GM12878 (cell line): ENCODE data around the gene LPIN3. TPM values are rescaled to one million over a fixed set of nuclear protein-coding genes. Genes with fewer than 3 reads are reported as not detected.

Source experiments
- ATAC-seq: fragments of 200-7000 bp; cut with Tn5 transposase; 3 replicates; pipeline ENCODE4 v1.9.1; 2020; ENCODE audit warnings: mild to moderate bottlenecking, moderate library complexity
- BruUV-seq: library from RNA; stranded (reverse); fragments of 400-500 nt; replicated peaks from 2 replicates; lab custom pipeline; 2021; lab: Mats Ljungman, UMichigan
- CTCF ChIA-PET: fragments of 300-600 bp; sonication (Branson Sonifier 250); formaldehyde crosslinking; extraction: SDS; loops from one replicate; lab custom pipeline; 2021; ENCODE audit warnings: inconsistent platforms; lab: Yijun Ruan, JAX
- POLR2A ChIA-PET: fragments of 350-600 bp; formaldehyde crosslinking; extraction: SDS; loops from one replicate; lab custom pipeline; 2021; ENCODE audit warnings: inconsistent platforms; lab: Charles Lee
- RAD21 ChIA-PET: fragments of 300-600 bp; sonication (Branson Sonifier 250); formaldehyde crosslinking; loops from one replicate; lab custom pipeline; 2023; ENCODE audit warnings: antibody characterized with exemption; ENCODE audit not compliant: unreplicated experiment; lab: Charles Lee
- SMC1A ChIA-PET: fragments of 300-600 bp; sonication (Branson Sonifier 250); formaldehyde crosslinking; loops from one replicate; lab custom pipeline; 2023; ENCODE audit not compliant: unreplicated experiment, uncharacterized antibody; lab: Charles Lee
- DNase-seq: peaks from one replicate; pipeline ENCODE4 v3.0.0-alpha.2; 2011; ENCODE audit warnings: low read depth, low spot score
- FAIRE-seq: peaks from 3 replicates; lab custom pipeline; 2011; peaks lifted over from hg19 to GRCh38; lab: Jason Lieb, UNC
- H2AFZ ChIP-seq: 2 replicates; pipeline ENCODE4 v1.6.0; 2011; ENCODE audit warnings: low read depth, low read length, control low read depth; ENCODE audit not compliant: control insufficient read depth
- H3K27ac ChIP-seq: 2 replicates; pipeline ENCODE4 v1.5.1; 2011; ENCODE audit warnings: control low read depth; ENCODE audit not compliant: control insufficient read depth, insufficient read depth
- H3K27me3 ChIP-seq, 2 experiments: replicated peaks in 1 of 2; 2 replicates each; pipeline versions ENCODE4 v1.6.0 to v1.6.1; 2011; ENCODE audit warnings: low read length in 1 of 2; ENCODE audit not compliant: control insufficient read depth in 2 of 2, insufficient read depth in 2 of 2
- H3K36me3 ChIP-seq, 2 experiments: 2 replicates each; pipeline ENCODE4 v1.5.1; 2011; ENCODE audit warnings: low read length in 1 of 2; ENCODE audit not compliant: control insufficient read depth in 2 of 2, insufficient read depth in 2 of 2
- H3K4me1 ChIP-seq: 2 replicates; pipeline ENCODE4 v1.6.1; 2011; ENCODE audit warnings: mild to moderate bottlenecking, low read length, moderate library complexity, mixed read lengths; ENCODE audit not compliant: control insufficient read depth, insufficient read depth
- H3K4me2 ChIP-seq: 2 replicates; pipeline ENCODE4 v1.6.0; 2011; ENCODE audit warnings: control low read depth; ENCODE audit not compliant: control insufficient read depth, insufficient read depth
- H3K4me3 ChIP-seq: fragments of 200-600 bp; sonication (generic); 2 replicates; pipeline ENCODE4 v1.5.1; 2016
- H3K79me2 ChIP-seq: 2 replicates; pipeline ENCODE4 v1.6.0; 2011; ENCODE audit warnings: low read length; ENCODE audit not compliant: control insufficient read depth, insufficient read depth
- H3K9ac ChIP-seq: 2 replicates; pipeline ENCODE4 v1.8.0; 2011; ENCODE audit warnings: low read length, control low read depth, mixed read lengths; ENCODE audit not compliant: control insufficient read depth, insufficient read depth
- H3K9me3 ChIP-seq: replicated peaks from 3 replicates; pipeline ENCODE4 v1.5.1; 2011; ENCODE audit warnings: mild to moderate bottlenecking, low read length; ENCODE audit not compliant: control insufficient read depth, insufficient read depth
- H4K20me1 ChIP-seq: 2 replicates; pipeline ENCODE4 v1.6.0; 2011; ENCODE audit not compliant: control insufficient read depth, insufficient read depth
- EED ChIP-seq: sonication (generic); IDR thresholded peaks from 2 replicates; pipeline ENCODE4 v1.6.1; 2016; ENCODE audit warnings: antibody characterized with exemption, low read depth
- GABPA ChIP-seq: IDR thresholded peaks from 2 replicates; pipeline ENCODE4 v1.6.1; 2014; ENCODE audit warnings: antibody characterized with exemption, low read depth, mild to moderate bottlenecking, inconsistent platforms
- SPI1 ChIP-seq: IDR thresholded peaks from 2 replicates; pipeline ENCODE4 v1.6.1; 2011; ENCODE audit warnings: low read depth, mild to moderate bottlenecking, low read length, moderate library complexity, borderline replicate concordance; ENCODE audit not compliant: insufficient read depth
- STAT3 ChIP-seq: IDR thresholded peaks from 2 replicates; pipeline ENCODE4 v1.6.1; 2011; ENCODE audit warnings: low read depth, low read length, improper control_type of control experiment
- WGBS: methylation state at CpG from one replicate; pipeline ENCODE4 v1.1.6; 2016; ENCODE audit warnings: low lambda C conversion rate; ENCODE audit not compliant: insufficient replicate concordance, insufficient coverage; ENCODE audit errors: missing lambda C conversion rate; 5-methylcytosine and 5-hydroxymethylcytosine counted together
- in situ Hi-C: fragments of 300-500 bp; cut with MboI; formaldehyde crosslinking; loops from 9 replicates; pipeline ENCODE4 v1.14.3; 2018; ENCODE audit warnings: mixed read lengths
- intact Hi-C: fragments of 100-400 bp; cut with micrococcal nuclease; formaldehyde crosslinking; loops from one replicate; pipeline ENCODE4 v1.14.2; 2022; ENCODE audit not compliant: unreplicated experiment
- polyA plus RNA-seq, 11 experiments: library from polyadenylated mRNA; depleted of rRNA in 4 of 11; unstranded in 6 of 11; stranded (reverse) in 5 of 11; fragments of >200 nt; fragmentation: Nextera tagmentation in 4 of 11; fragmentation: Illumina TruSeq in 1 of 11; extraction: Ambion mirVana in 4 of 11; extraction: Trizol in 1 of 11; gene quantifications; 1 replicate in 1 of 11; 2 replicates in 10 of 11; pipeline versions ENCODE4 v1.2.1 to v1.2.3, GENCODE V29; 2011 to 2016; ENCODE audit warnings: inconsistent platforms in 2 of 11, missing spikeins in 2 of 11, low read depth in 1 of 11
- total RNA-seq, 4 experiments: library from RNA; depleted of rRNA in 3 of 4; stranded (reverse); fragments of >200 nt in 3 of 4; fragmentation: Illumina TruSeq in 1 of 4; extraction: Trizol in 1 of 4; gene quantifications; 2 replicates each; pipeline versions ENCODE4 v1.2.1 to v1.2.3, GENCODE V29; 2013 to 2021
- TF ChIP-seq, protein P1 (sequence below): IDR thresholded peaks from 2 replicates; pipeline ENCODE4 v1.6.1; 2012; ENCODE audit warnings: improper control_type of control experiment, low read depth, low read length; ENCODE audit not compliant: insufficient replicate concordance

LPIN3 gene
- total and polyA plus RNA-seq, 10 of the 15 experiments (the other 5 are each of a cell fraction or from before 2014, with no cell fraction given) = 0.13 to 1.3 (median 0.51) TPM

DNA sequence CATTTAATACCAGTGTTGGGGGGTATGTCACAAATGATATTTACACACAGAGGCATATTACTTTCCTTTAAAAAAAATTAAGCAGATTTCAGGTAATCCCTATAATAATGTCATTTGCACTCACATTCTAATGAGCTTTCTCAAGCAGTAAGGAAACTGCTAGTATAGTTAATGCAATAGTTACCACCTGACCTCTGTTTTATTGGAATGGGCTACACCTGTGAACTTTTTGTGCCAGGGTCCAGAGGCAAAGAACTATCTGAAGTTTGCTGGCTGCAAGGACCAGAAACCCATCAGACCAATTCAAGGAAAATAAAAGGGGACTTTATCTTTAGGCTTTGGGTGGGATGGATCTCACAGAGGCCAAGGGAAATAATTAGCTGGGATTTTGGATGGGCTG, 20.2 kb upstream of the LPIN3 start (continued):
- TF ChIP-seq GABPA (no peak), EED (no peak), SPI1 (no peak)
- TF ChIP-seq, protein P1, sequence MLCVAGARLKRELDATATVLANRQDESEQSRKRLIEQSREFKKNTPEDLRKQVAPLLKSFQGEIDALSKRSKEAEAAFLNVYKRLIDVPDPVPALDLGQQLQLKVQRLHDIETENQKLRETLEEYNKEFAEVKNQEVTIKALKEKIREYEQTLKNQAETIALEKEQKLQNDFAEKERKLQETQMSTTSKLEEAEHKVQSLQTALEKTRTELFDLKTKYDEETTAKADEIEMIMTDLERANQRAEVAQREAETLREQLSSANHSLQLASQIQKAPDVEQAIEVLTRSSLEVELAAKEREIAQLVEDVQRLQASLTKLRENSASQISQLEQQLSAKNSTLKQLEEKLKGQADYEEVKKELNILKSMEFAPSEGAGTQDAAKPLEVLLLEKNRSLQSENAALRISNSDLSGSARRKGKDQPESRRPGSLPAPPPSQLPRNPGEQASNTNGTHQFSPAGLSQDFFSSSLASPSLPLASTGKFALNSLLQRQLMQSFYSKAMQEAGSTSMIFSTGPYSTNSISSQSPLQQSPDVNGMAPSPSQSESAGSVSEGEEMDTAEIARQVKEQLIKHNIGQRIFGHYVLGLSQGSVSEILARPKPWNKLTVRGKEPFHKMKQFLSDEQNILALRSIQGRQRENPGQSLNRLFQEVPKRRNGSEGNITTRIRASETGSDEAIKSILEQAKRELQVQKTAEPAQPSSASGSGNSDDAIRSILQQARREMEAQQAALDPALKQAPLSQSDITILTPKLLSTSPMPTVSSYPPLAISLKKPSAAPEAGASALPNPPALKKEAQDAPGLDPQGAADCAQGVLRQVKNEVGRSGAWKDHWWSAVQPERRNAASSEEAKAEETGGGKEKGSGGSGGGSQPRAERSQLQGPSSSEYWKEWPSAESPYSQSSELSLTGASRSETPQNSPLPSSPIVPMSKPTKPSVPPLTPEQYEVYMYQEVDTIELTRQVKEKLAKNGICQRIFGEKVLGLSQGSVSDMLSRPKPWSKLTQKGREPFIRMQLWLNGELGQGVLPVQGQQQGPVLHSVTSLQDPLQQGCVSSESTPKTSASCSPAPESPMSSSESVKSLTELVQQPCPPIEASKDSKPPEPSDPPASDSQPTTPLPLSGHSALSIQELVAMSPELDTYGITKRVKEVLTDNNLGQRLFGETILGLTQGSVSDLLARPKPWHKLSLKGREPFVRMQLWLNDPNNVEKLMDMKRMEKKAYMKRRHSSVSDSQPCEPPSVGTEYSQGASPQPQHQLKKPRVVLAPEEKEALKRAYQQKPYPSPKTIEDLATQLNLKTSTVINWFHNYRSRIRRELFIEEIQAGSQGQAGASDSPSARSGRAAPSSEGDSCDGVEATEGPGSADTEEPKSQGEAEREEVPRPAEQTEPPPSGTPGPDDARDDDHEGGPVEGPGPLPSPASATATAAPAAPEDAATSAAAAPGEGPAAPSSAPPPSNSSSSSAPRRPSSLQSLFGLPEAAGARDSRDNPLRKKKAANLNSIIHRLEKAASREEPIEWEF = no peak

DNA sequence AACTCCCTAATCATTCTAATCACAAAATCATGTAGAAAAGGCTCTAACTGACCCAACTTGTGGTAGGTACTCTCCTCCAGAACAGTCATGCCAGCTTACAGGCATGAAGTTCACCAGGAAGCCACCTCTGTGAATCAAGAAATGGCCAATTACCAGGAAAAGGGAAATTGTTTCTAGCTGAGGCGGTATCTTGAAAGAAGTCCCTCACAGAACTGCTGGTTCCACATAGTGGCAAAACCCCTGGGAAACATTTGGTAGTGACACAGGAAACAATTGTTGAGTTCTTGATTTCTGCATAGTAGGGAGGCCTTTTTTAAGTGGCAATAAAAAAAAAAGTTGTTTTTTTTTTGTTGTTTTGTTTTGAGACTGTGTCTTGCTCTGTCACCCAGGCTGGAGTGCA, 19.6 kb upstream of the LPIN3 start:
- Histone ChIP-seq H3K9ac (no peak overlapping the region), H3K79me2 (peaks cover 8% of the 10 kb centered on the region), H2AFZ (no peak overlapping the region)
- intact Hi-C loops = no loop called here
- FAIRE-seq (no peak), DNase-seq (no peak)
- in situ Hi-C loops = no loop called here
- TF ChIP-seq STAT3 = no peak
- TF ChIP-seq GABPA = 0 out of 2 replicates have a peak, but pooled peaks have one; percentile 28
- TF ChIP-seq, all 136 proteins: peak for 1
- ChIA-PET RAD21 (no interaction called here), SMC1A (interaction anchor here (0.5 to 1.0 kb wide), 2 partner anchors 19 to 177 kb away, joined by 3 to 4 read pairs; partner anchors contain the start of gene LPIN3), CTCF (no interaction called here), POLR2A (no interaction called here)
- no peak overlapping the region for H3K4me2 ChIP-seq
- H3K4me1 ChIP-seq = peaks cover 3% of the 10 kb centered on the region; the same call in 1 of the 2 replicates
- BruUV-seq = no TSS peak
- no peak overlapping the region for H3K27ac ChIP-seq
- no peak overlapping the region for H3K4me3 ChIP-seq
- no peaks in the 10 kb centered on the region for H3K27me3 ChIP-seq
- 100% methylated on average over 1 of the region's 1 CpG for WGBS
- no peak for ATAC-seq
- H4K20me1 ChIP-seq = no peaks in the 10 kb centered on the region
- no peaks in the 10 kb centered on the region for H3K9me3 ChIP-seq
- H3K36me3 ChIP-seq = no peaks in the 10 kb centered on the region
